GM23338 (cell line): ENCODE data around the gene PODN. TPM values are rescaled to one million over a fixed set of nuclear protein-coding genes. Genes with fewer than 3 reads are reported as not detected.

ENCODE experiments used
- ATAC-seq: fragments of 200-7000 bp; cut with Tn5 transposase; 3 replicates; pipeline ENCODE4 v1.9.1; 2020
- DNase-seq: peaks from one replicate; pipeline ENCODE4 v3.0.0-alpha.2; 2015; ENCODE audit warnings: low spot score
- H2AFZ ChIP-seq: fragments of 200-600 bp; sonication (generic); 2 replicates; pipeline ENCODE4 v1.8.0; 2016; ENCODE audit warnings: antibody characterized with exemption, mild to moderate bottlenecking, moderate library complexity
- H3F3A ChIP-seq: fragments of 200-600 bp; sonication (generic); replicated peaks from 2 replicates; pipeline ENCODE4 v1.8.0; 2017; ENCODE audit warnings: antibody characterized with exemption, mixed run types, low read depth
- H3K27ac ChIP-seq: fragments of 200-600 bp; sonication (generic); 2 replicates; pipeline ENCODE4 v1.6.1; 2016; ENCODE audit warnings: low read depth
- H3K27me3 ChIP-seq: fragments of 200-600 bp; sonication (generic); 2 replicates; pipeline ENCODE4 v1.8.0; 2016; ENCODE audit warnings: mild to moderate bottlenecking, mixed run types, moderate library complexity; ENCODE audit not compliant: insufficient read depth
- H3K36me3 ChIP-seq: fragments of 200-600 bp; sonication (generic); 2 replicates; pipeline ENCODE4 v1.8.0; 2016; ENCODE audit warnings: mild to moderate bottlenecking; ENCODE audit not compliant: insufficient read depth
- H3K4me1 ChIP-seq: fragments of 200-600 bp; sonication (generic); 2 replicates; pipeline ENCODE4 v1.8.0; 2016; ENCODE audit warnings: mild to moderate bottlenecking, moderate library complexity; ENCODE audit not compliant: insufficient read depth
- H3K4me2 ChIP-seq: fragments of 200-600 bp; sonication (generic); 2 replicates; pipeline ENCODE4 v1.7.1; 2017; ENCODE audit warnings: mixed run types
- H3K4me3 ChIP-seq: fragments of 200-600 bp; sonication (generic); 2 replicates; pipeline ENCODE4 v1.6.1; 2016; ENCODE audit warnings: mixed run types
- H3K79me2 ChIP-seq: fragments of 200-600 bp; sonication (generic); replicated peaks from 2 replicates; pipeline ENCODE4 v1.8.0; 2017; ENCODE audit warnings: mild to moderate bottlenecking; ENCODE audit not compliant: insufficient read depth
- H3K9me2 ChIP-seq: fragments of 200-600 bp; sonication (generic); 2 replicates; pipeline ENCODE4 v1.8.0; 2017; ENCODE audit not compliant: insufficient read depth
- H4K20me1 ChIP-seq: fragments of 200-600 bp; sonication (generic); replicated peaks from 2 replicates; pipeline ENCODE4 v1.8.0; 2017; ENCODE audit warnings: mild to moderate bottlenecking; ENCODE audit not compliant: insufficient read depth
- H3K27ac Mint-ChIP-seq: 2 replicates; pipeline ENCODE4 v1.8.0; 2020; ENCODE audit warnings: inconsistent platforms, mild to moderate bottlenecking, moderate library complexity, mixed read lengths
- H3K27me3 Mint-ChIP-seq: 3 replicates; pipeline ENCODE4 v1.8.0; 2022; ENCODE audit warnings: low read depth, mild to moderate bottlenecking, moderate library complexity, mixed read lengths, inconsistent platforms; ENCODE audit not compliant: insufficient read depth, poor library complexity
- H3K36me3 Mint-ChIP-seq: 3 replicates; pipeline ENCODE4 v1.8.0; 2021; ENCODE audit warnings: low read depth, mild to moderate bottlenecking, inconsistent platforms, moderate library complexity, mixed read lengths
- H3K4me1 Mint-ChIP-seq: 3 replicates; pipeline ENCODE4 v1.8.0; 2020; ENCODE audit warnings: mild to moderate bottlenecking, inconsistent platforms, mixed read lengths
- H3K4me3 Mint-ChIP-seq: 3 replicates; pipeline ENCODE4 v1.8.0; 2021; ENCODE audit warnings: moderate library complexity, mild to moderate bottlenecking, inconsistent platforms, mixed read lengths
- H3K9me3 Mint-ChIP-seq: 3 replicates; pipeline ENCODE4 v1.8.0; 2020; ENCODE audit warnings: moderate library complexity, mild to moderate bottlenecking, inconsistent platforms, mixed read lengths
- CREB1 ChIP-seq: fragments of 250-450 bp; sonication (Bioruptor Pico); IDR thresholded peaks from 2 replicates; pipeline ENCODE4 v1.5.0; 2020; ENCODE audit warnings: low read depth, mild to moderate bottlenecking, moderate library complexity
- EZH2 ChIP-seq: fragments of 200-600 bp; sonication (generic); IDR thresholded peaks from one replicate; pipeline ENCODE4 v1.8.0; 2017; ENCODE audit warnings: antibody characterized with exemption, mild to moderate bottlenecking, low read depth; ENCODE audit not compliant: unreplicated experiment
- EZH2phosphoT487 ChIP-seq: fragments of 200-600 bp; sonication (generic); IDR thresholded peaks from one replicate; pipeline ENCODE4 v1.8.1; 2018; ENCODE audit warnings: antibody characterized with exemption; ENCODE audit not compliant: unreplicated experiment
- JUNB ChIP-seq: IDR thresholded peaks from one replicate; pipeline ENCODE4 v1.6.1; 2016; ENCODE audit warnings: antibody characterized with exemption; ENCODE audit not compliant: unreplicated experiment
- NANOG ChIP-seq: IDR thresholded peaks from 2 replicates; pipeline ENCODE4 v1.6.1; 2016; ENCODE audit warnings: antibody characterized with exemption, borderline replicate concordance
- POLR2AphosphoS5 ChIP-seq: IDR thresholded peaks from 2 replicates; pipeline ENCODE4 v1.6.1; 2016; ENCODE audit warnings: antibody characterized with exemption, low read depth
- STAT1 ChIP-seq: IDR thresholded peaks from one replicate; pipeline ENCODE4 v1.6.1; 2016; ENCODE audit warnings: antibody characterized with exemption; ENCODE audit not compliant: unreplicated experiment
- ZNF114 ChIP-seq: fragments of 250-450 bp; sonication (Bioruptor Pico); IDR thresholded peaks from 2 replicates; pipeline ENCODE4 v1.5.0; 2020; ENCODE audit warnings: mild to moderate bottlenecking, moderate library complexity
- ZNF331 ChIP-seq: fragments of 250-450 bp; sonication (Bioruptor Pico); IDR thresholded peaks from 2 replicates; pipeline ENCODE4 v1.5.0; 2020; ENCODE audit warnings: low read depth, mild to moderate bottlenecking, moderate library complexity
- polyA plus RNA-seq: library from polyadenylated mRNA; unstranded; fragments of >200 nt; fragmentation: Nextera tagmentation; extraction: Ambion mirVana; gene quantifications from 2 replicates; pipeline ENCODE4 v1.2.1, GENCODE V29; 2016
- total RNA-seq: library from RNA; depleted of rRNA; stranded (reverse); fragments of >200 nt; shearing (Covaris generic); gene quantifications from 2 replicates; pipeline ENCODE4 v1.2.3, GENCODE V29; 2014
- TF ChIP-seq, protein P1 (sequence below), 2 experiments: fragments of 200-600 bp in 1 of 2; sonication (generic) in 1 of 2; conservative IDR thresholded peaks; 2 replicates each; pipeline versions ENCODE4 v1.5.1 to v1.6.1; 2016 to 2017; ENCODE audit warnings: antibody characterized with exemption in 2 of 2, low read depth in 2 of 2, mild to moderate bottlenecking in 2 of 2, moderate library complexity in 1 of 2
- TF ChIP-seq, protein P2 (sequence below): fragments of 250-450 bp; sonication (Bioruptor Pico); IDR thresholded peaks from 2 replicates; pipeline ENCODE4 v1.5.0; 2020; ENCODE audit warnings: mild to moderate bottlenecking, moderate library complexity
- TF ChIP-seq, protein P3 (sequence below): IDR thresholded peaks from 2 replicates; pipeline ENCODE4 v1.6.1; 2016; ENCODE audit warnings: antibody characterized with exemption
- TF ChIP-seq, protein P4 (sequence below): IDR thresholded peaks from one replicate; pipeline ENCODE4 v1.6.1; 2018; ENCODE audit warnings: antibody characterized with exemption; ENCODE audit not compliant: unreplicated experiment

The PODN gene
- total and polyA plus RNA-seq, 2 experiments from 2014 or later, result 0.16 to 0.24 TPM

DNA sequence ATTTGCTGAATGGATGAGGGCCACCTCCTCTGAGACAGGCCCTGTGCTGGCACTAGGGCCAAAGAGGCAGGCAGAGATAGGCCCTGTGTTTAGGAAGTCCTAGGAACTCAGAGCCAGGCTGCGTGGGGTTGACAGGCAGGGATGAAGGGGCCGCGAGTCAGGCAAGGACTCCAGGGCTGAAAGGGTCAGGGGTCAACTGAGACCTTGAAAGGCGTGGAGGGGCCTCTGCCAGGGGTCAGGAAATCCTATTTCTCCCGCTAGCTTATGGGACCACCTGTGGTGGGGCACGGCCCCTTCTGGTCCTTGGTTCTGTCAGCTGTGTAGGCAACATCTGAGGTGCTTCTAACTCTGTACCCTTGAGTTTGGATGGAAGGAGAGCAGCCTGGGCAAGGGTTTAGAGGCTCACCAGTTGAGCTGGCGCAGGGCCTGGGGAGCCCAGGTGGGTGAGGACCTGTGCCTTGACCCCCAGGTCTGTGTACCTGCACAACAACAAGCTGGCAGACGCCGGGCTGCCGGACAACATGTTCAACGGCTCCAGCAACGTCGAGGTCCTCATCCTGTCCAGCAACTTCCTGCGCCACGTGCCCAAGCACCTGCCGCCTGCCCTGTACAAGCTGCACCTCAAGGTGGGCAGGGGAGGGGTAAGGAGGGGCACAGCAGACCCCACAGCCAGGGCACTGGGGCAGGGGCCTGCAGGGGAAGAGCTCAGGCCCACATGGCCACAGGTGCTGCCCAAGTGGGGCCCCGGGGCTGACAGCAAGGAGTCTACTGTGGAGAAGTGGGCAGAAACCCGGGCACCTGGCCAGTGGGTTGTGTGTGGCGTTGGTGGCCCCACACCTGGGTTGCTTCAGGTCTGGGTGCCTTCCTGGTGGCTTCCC is 14.9 kb downstream of the PODN start:
- no peaks in the 10 kb centered on the region for H3K27me3 ChIP-seq
- ATAC-seq, result no peak
- H3K9me3 Mint-ChIP-seq, result no peaks in the 10 kb centered on the region; the same call in 2 of the 3 replicates
- no peak overlapping the region for H3K4me3 ChIP-seq
- no peaks in the 10 kb centered on the region for H3K4me1 ChIP-seq
- H3K36me3 Mint-ChIP-seq, result no peaks in the 10 kb centered on the region
- H3K79me2 ChIP-seq, result no peaks in the 10 kb centered on the region
- peaks cover 7% of the 10 kb centered on the region for H3K27me3 Mint-ChIP-seq
- H4K20me1 ChIP-seq, result no peaks in the 10 kb centered on the region
- H3K4me1 Mint-ChIP-seq, result peaks cover 8% of the 10 kb centered on the region
- no peak overlapping the region for H3K4me2 ChIP-seq
- no peak overlapping the region for H2AFZ ChIP-seq
- no peaks in the 10 kb centered on the region for H3F3A ChIP-seq
- no peak overlapping the region for H3K4me3 Mint-ChIP-seq
- no peak overlapping the region for H3K27ac Mint-ChIP-seq
- no peaks in the 10 kb centered on the region for H3K9me2 ChIP-seq
- H3K27ac ChIP-seq, result no peak overlapping the region
- no peaks in the 10 kb centered on the region for H3K36me3 ChIP-seq
- TF ChIP-seq, protein P1, sequence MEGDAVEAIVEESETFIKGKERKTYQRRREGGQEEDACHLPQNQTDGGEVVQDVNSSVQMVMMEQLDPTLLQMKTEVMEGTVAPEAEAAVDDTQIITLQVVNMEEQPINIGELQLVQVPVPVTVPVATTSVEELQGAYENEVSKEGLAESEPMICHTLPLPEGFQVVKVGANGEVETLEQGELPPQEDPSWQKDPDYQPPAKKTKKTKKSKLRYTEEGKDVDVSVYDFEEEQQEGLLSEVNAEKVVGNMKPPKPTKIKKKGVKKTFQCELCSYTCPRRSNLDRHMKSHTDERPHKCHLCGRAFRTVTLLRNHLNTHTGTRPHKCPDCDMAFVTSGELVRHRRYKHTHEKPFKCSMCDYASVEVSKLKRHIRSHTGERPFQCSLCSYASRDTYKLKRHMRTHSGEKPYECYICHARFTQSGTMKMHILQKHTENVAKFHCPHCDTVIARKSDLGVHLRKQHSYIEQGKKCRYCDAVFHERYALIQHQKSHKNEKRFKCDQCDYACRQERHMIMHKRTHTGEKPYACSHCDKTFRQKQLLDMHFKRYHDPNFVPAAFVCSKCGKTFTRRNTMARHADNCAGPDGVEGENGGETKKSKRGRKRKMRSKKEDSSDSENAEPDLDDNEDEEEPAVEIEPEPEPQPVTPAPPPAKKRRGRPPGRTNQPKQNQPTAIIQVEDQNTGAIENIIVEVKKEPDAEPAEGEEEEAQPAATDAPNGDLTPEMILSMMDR (conservative IDR thresholded peaks at IDR 0.05; ENCODE audit: low read depth in 2 of 2), result no peak
- TF ChIP-seq JUNB, result no peak
- TF ChIP-seq NANOG, result no peak
- TF ChIP-seq POLR2AphosphoS5, result no peak
- TF ChIP-seq, protein P2, sequence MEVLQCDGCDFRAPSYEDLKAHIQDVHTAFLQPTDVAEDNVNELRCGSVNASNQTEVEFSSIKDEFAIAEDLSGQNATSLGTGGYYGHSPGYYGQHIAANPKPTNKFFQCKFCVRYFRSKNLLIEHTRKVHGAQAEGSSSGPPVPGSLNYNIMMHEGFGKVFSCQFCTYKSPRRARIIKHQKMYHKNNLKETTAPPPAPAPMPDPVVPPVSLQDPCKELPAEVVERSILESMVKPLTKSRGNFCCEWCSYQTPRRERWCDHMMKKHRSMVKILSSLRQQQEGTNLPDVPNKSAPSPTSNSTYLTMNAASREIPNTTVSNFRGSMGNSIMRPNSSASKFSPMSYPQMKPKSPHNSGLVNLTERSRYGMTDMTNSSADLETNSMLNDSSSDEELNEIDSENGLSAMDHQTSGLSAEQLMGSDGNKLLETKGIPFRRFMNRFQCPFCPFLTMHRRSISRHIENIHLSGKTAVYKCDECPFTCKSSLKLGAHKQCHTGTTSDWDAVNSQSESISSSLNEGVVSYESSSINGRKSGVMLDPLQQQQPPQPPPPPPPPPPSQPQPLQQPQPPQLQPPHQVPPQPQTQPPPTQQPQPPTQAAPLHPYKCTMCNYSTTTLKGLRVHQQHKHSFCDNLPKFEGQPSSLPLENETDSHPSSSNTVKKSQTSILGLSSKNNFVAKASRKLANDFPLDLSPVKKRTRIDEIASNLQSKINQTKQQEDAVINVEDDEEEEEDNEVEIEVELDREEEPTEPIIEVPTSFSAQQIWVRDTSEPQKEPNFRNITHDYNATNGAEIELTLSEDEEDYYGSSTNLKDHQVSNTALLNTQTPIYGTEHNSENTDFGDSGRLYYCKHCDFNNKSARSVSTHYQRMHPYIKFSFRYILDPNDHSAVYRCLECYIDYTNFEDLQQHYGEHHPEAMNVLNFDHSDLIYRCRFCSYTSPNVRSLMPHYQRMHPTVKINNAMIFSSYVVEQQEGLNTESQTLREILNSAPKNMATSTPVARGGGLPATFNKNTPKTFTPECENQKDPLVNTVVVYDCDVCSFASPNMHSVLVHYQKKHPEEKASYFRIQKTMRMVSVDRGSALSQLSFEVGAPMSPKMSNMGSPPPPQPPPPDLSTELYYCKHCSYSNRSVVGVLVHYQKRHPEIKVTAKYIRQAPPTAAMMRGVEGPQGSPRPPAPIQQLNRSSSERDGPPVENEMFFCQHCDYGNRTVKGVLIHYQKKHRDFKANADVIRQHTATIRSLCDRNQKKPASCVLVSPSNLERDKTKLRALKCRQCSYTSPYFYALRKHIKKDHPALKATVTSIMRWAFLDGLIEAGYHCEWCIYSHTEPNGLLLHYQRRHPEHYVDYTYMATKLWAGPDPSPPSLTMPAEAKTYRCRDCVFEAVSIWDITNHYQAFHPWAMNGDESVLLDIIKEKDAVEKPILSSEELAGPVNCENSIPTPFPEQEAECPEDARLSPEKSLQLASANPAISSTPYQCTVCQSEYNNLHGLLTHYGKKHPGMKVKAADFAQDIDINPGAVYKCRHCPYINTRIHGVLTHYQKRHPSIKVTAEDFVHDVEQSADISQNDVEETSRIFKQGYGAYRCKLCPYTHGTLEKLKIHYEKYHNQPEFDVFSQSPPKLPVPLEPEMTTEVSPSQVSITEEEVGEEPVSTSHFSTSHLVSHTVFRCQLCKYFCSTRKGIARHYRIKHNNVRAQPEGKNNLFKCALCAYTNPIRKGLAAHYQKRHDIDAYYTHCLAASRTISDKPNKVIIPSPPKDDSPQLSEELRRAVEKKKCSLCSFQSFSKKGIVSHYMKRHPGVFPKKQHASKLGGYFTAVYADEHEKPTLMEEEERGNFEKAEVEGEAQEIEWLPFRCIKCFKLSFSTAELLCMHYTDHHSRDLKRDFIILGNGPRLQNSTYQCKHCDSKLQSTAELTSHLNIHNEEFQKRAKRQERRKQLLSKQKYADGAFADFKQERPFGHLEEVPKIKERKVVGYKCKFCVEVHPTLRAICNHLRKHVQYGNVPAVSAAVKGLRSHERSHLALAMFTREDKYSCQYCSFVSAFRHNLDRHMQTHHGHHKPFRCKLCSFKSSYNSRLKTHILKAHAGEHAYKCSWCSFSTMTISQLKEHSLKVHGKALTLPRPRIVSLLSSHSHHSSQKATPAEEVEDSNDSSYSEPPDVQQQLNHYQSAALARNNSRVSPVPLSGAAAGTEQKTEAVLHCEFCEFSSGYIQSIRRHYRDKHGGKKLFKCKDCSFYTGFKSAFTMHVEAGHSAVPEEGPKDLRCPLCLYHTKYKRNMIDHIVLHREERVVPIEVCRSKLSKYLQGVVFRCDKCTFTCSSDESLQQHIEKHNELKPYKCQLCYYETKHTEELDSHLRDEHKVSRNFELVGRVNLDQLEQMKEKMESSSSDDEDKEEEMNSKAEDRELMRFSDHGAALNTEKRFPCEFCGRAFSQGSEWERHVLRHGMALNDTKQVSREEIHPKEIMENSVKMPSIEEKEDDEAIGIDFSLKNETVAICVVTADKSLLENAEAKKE (CRISPR knock-in tag), result no peak
- TF ChIP-seq ZNF331, result no peak
- no peak for TF ChIP-seq CREB1
- no peak for TF ChIP-seq EZH2
- no peak for TF ChIP-seq ZNF114 (CRISPR knock-in tag)
- TF ChIP-seq EZH2phosphoT487, result no peak
- TF ChIP-seq STAT1, result no peak
- TF ChIP-seq, protein P3, sequence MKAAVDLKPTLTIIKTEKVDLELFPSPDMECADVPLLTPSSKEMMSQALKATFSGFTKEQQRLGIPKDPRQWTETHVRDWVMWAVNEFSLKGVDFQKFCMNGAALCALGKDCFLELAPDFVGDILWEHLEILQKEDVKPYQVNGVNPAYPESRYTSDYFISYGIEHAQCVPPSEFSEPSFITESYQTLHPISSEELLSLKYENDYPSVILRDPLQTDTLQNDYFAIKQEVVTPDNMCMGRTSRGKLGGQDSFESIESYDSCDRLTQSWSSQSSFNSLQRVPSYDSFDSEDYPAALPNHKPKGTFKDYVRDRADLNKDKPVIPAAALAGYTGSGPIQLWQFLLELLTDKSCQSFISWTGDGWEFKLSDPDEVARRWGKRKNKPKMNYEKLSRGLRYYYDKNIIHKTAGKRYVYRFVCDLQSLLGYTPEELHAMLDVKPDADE, result no peak
- TF ChIP-seq, protein P4, sequence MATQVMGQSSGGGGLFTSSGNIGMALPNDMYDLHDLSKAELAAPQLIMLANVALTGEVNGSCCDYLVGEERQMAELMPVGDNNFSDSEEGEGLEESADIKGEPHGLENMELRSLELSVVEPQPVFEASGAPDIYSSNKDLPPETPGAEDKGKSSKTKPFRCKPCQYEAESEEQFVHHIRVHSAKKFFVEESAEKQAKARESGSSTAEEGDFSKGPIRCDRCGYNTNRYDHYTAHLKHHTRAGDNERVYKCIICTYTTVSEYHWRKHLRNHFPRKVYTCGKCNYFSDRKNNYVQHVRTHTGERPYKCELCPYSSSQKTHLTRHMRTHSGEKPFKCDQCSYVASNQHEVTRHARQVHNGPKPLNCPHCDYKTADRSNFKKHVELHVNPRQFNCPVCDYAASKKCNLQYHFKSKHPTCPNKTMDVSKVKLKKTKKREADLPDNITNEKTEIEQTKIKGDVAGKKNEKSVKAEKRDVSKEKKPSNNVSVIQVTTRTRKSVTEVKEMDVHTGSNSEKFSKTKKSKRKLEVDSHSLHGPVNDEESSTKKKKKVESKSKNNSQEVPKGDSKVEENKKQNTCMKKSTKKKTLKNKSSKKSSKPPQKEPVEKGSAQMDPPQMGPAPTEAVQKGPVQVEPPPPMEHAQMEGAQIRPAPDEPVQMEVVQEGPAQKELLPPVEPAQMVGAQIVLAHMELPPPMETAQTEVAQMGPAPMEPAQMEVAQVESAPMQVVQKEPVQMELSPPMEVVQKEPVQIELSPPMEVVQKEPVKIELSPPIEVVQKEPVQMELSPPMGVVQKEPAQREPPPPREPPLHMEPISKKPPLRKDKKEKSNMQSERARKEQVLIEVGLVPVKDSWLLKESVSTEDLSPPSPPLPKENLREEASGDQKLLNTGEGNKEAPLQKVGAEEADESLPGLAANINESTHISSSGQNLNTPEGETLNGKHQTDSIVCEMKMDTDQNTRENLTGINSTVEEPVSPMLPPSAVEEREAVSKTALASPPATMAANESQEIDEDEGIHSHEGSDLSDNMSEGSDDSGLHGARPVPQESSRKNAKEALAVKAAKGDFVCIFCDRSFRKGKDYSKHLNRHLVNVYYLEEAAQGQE, result no peak
- DNase-seq, result no peak
